Suprapubic skin (tissue), 4 donors: ENCODE data around the gene YPEL2. TPM values are rescaled to one million over a fixed set of nuclear protein-coding genes. Genes with fewer than 3 reads are reported as not detected.
"Not testable (repeated sequence)": the region's sequence is repeated elsewhere in the genome, so short reads cannot be mapped to it uniquely, and the experiment has no call there.

Source experiments
- DNase-seq, 2 donors: peaks; one replicate each; pipeline ENCODE4 v3.0.0-alpha.2; 2019; ENCODE audit warnings: low spot score in 2 of 2
- H3K27ac ChIP-seq: fragments of 200-600 bp; sonication (generic); one replicate; pipeline ENCODE4 v1.5.1; 2019
- H3K27me3 ChIP-seq: fragments of 200-600 bp; sonication (generic); one replicate; pipeline ENCODE4 v1.5.1; 2019
- H3K36me3 ChIP-seq: fragments of 200-600 bp; sonication (generic); one replicate; pipeline ENCODE4 v1.5.1; 2019
- H3K4me1 ChIP-seq: fragments of 200-600 bp; sonication (generic); one replicate; pipeline ENCODE4 v1.5.1; 2019
- H3K4me3 ChIP-seq: fragments of 200-600 bp; sonication (generic); one replicate; pipeline ENCODE4 v1.5.1; 2019; ENCODE audit warnings: mild to moderate bottlenecking
- H3K9me3 ChIP-seq: fragments of 200-600 bp; sonication (generic); one replicate; pipeline ENCODE4 v1.5.1; 2019
- EP300 ChIP-seq: sonication (generic); formaldehyde crosslinking; IDR thresholded peaks from one replicate; pipeline ENCODE4 v1.6.1; 2017; ENCODE audit warnings: antibody characterized with exemption
- POLR2A ChIP-seq, 2 donors: fragments of 450-650 bp; IDR thresholded peaks; one replicate each; pipeline ENCODE4 v1.6.1; 2017; ENCODE audit warnings: antibody characterized with exemption in 2 of 2, mild to moderate bottlenecking in 2 of 2, moderate library complexity in 2 of 2
- POLR2AphosphoS5 ChIP-seq, 3 donors: sonication (generic); formaldehyde crosslinking; IDR thresholded peaks; one replicate each; pipeline ENCODE4 v1.6.1; 2017; ENCODE audit warnings: antibody characterized with exemption in 3 of 3
- WGBS: methylation state at CpG from one replicate; pipeline ENCODE4 v1.1.5; 2018; 5-methylcytosine and 5-hydroxymethylcytosine counted together
- total RNA-seq, 4 donors: library from RNA; depleted of rRNA; stranded (reverse); fragments of >200 nt; gene quantifications; one replicate each; pipeline ENCODE4 v1.1.0, GENCODE V29; 2016
- TF ChIP-seq, protein P1 (sequence below), 2 donors: fragments of 200-600 bp in 1 of 2; fragments of 450-650 bp in 1 of 2; sonication (generic) in 1 of 2; IDR thresholded peaks; one replicate each; pipeline ENCODE4 v1.5.1; 2016 to 2019; ENCODE audit warnings: antibody characterized with exemption in 2 of 2, mild to moderate bottlenecking in 1 of 2, moderate library complexity in 1 of 2

Gene YPEL2
- total RNA-seq, 4 donors from 2014 or later, result 16.7 to 33.6 (median 21.3) TPM

DNA sequence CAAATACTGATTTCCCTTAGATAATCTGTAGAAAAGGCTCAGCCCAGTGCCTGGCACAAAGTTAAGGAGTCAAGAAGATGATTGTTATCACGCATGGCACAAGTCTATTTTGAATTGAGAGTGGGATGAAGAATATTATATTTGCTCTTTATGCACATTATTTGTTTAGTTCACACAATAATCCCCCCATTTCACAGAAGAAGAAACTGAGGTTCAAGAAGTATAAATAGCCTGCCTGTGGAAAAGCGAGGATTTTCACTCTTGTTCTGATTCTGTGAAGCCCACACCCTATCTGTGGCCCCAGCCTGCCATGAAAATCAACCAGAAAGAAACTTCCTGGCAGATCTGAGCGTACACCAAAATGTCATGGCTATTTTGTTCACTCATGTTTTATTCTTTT is 73.0 kb downstream of the YPEL2 start:
- TF ChIP-seq EP300 (no peak), POLR2AphosphoS5 (IDR thresholded peaks at IDR 0.05) (no peak), POLR2A (IDR thresholded peaks at IDR 0.05) (no peak)
- TF ChIP-seq, protein P1, sequence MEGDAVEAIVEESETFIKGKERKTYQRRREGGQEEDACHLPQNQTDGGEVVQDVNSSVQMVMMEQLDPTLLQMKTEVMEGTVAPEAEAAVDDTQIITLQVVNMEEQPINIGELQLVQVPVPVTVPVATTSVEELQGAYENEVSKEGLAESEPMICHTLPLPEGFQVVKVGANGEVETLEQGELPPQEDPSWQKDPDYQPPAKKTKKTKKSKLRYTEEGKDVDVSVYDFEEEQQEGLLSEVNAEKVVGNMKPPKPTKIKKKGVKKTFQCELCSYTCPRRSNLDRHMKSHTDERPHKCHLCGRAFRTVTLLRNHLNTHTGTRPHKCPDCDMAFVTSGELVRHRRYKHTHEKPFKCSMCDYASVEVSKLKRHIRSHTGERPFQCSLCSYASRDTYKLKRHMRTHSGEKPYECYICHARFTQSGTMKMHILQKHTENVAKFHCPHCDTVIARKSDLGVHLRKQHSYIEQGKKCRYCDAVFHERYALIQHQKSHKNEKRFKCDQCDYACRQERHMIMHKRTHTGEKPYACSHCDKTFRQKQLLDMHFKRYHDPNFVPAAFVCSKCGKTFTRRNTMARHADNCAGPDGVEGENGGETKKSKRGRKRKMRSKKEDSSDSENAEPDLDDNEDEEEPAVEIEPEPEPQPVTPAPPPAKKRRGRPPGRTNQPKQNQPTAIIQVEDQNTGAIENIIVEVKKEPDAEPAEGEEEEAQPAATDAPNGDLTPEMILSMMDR (IDR thresholded peaks at IDR 0.05), result no peak
- Histone ChIP-seq H3K27me3 (no peaks in the 10 kb centered on the region), H3K4me3 (no peak overlapping the region), H3K36me3 (peaks cover 18% of the 10 kb centered on the region), H3K9me3 (no peaks in the 10 kb centered on the region), H3K4me1 (peaks cover 6% of the 10 kb centered on the region), H3K27ac (no peak overlapping the region)
- DNase-seq, result no peak
- WGBS, result 95% methylated on average over 3 of the region's 3 CpGs

DNA sequence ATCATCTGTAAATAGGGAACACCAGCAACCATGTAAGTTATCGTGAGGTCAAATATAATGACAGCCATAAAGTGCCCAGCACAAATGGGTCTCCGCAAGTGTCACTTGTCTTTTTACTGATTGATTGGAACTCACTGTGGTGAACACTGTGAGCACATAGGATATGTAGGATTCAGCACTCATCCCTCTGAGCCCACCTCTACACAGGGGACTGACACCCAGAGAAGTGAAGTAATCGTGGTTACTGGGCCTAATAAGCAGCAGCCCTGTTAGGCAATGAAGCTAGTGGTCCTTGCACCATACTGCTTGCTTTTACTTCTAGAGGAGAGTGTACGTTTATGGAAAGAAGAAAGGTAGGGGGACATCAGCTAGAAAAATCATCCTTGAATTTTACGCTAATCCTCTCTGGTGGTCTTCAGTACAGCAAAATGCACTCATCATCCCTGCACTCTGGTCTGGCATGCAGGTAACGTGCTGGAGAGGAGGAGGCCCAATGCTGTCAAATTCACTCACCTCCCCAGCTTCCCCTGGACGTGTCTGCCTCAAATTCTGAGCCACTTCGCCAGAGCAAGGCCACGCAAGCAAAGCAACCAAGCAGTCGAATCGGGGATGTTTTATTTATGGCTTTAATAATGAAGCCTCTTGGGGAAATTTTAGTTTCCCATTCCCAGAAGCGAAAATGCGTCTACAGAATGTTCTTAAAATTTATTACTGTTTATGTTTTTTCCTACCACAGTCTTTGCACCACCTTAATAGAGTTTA is 74.7 kb downstream of the YPEL2 start:
- H3K9me3 ChIP-seq, result peaks cover 6% of the 10 kb centered on the region
- WGBS, result 89% methylated on average over 13 of the region's 13 CpGs

DNA sequence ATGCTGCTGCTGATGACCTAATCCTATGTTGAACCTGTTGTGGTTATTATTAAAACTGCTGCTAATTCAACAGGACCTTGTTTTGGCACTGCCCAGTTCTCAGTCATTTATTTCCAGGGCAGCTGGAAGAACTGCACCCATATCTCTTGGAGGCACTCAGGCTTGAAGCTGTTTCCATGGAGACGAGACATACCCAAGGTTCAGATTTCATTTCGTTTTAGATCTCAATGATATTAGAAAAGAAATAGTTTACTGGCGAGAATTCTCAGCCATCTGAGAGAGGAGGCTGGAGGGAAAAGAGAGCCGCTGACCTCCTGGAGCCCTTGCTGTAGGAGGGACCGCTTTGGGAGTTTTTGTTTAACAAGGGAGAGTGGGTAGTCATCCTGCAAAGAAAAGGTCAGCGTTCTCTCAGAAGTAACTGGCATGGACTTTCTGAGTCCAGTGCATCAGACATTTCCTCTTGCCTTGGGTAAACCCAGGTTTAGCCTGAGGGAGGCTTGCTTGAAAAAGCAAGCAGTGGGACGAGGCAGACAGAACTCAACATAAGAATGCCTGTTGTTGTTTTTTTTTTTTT is 75.4 kb downstream of the YPEL2 start:
- no peak for TF ChIP-seq EP300
- TF ChIP-seq POLR2A (IDR thresholded peaks at IDR 0.05), result no peak
- no peak for TF ChIP-seq POLR2AphosphoS5 (IDR thresholded peaks at IDR 0.05)
- TF ChIP-seq, protein P1 (IDR thresholded peaks at IDR 0.05), result no peak
- H3K27ac ChIP-seq, result no peak overlapping the region
- DNase-seq, result no peak
- H3K4me3 ChIP-seq, result no peak overlapping the region
- peaks cover 6% of the 10 kb centered on the region for H3K4me1 ChIP-seq
- H3K27me3 ChIP-seq, result no peaks in the 10 kb centered on the region
- H3K9me3 ChIP-seq, result peaks cover 6% of the 10 kb centered on the region
- 68% methylated on average over 7 of the region's 7 CpGs for WGBS
- peaks cover 13% of the 10 kb centered on the region for H3K36me3 ChIP-seq

More for the DNA sequence above, 74.7 kb downstream of the YPEL2 start:
- no peak overlapping the region for H3K4me3 ChIP-seq
- no peaks in the 10 kb centered on the region for H3K27me3 ChIP-seq
- peaks cover 15% of the 10 kb centered on the region for H3K36me3 ChIP-seq
- H3K4me1 ChIP-seq, result peaks cover 6% of the 10 kb centered on the region
- no peak for TF ChIP-seq POLR2AphosphoS5 (IDR thresholded peaks at IDR 0.05)
- H3K27ac ChIP-seq, result no peak overlapping the region
- no peak for DNase-seq

DNA sequence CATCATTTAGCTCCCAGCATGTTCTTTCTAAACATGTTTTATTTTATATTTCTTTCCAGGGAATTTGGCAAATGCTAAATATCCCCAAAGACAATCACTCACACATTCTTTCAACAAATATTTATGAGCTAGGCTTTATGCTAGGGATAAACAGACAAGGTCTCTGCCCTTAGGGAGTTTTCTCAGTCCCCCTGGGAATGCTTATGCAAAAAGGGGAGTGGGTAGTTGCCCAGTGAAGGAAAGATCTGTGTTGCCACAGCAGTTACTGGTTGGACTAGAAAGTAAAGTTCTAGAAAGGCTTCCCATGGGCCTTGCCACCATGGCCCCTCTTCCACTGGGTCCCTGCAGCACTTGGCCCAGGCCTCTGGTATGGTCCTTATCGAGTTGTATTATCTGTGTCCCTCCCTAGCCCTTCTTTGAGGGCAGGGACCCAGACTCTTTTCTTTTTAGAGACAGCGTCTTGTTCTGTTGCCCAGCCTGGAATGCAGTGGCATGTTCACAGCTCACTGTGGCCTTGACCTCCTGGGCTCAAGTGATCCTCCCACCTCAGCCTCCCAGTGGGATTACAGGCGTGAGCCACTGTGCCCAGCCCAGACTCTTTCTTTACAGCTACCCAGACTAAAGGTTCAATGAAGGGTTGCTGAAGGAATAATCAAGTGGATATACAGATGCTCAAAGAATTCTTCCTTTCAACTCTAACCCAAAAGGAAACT is 78.0 kb downstream of the YPEL2 start:
- DNase-seq, result no peak
- TF ChIP-seq, protein P1 (IDR thresholded peaks at IDR 0.05), result no peak
- no peak for TF ChIP-seq POLR2AphosphoS5 (IDR thresholded peaks at IDR 0.05)
- TF ChIP-seq EP300, result no peak
- TF ChIP-seq POLR2A (IDR thresholded peaks at IDR 0.05), result no peak
- Histone ChIP-seq H3K36me3 (peaks cover 3% of the 10 kb centered on the region), H3K4me3 (no peak overlapping the region), H3K27me3 (no peaks in the 10 kb centered on the region), H3K9me3 (peaks cover 6% of the 10 kb centered on the region), H3K27ac (no peak overlapping the region), H3K4me1 (peaks cover 6% of the 10 kb centered on the region)
- WGBS, result 76% methylated on average over 3 of the region's 3 CpGs

DNA sequence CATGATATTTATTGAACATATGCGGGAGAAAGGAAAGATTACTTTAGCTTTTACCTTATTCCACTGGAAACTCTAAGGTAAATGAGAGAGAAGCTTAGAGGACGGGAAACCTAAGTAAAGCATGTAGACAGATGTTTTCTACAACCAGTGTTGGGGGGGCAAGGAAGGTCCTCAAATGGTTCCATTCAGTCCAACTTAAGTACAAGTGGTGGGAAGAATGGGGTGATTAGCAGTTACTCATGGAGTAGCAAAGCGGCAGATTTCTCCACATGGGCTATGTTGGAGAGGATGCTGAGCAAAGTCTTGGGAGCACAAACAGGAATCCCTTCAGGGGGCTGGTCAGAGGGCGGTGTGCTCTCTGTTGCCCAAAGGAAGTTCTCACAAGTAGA is 78.6 kb downstream of the YPEL2 start:
- WGBS, result 95% methylated on average over 4 of the region's 4 CpGs
- H3K9me3 ChIP-seq, result peaks cover 6% of the 10 kb centered on the region
- no peak for TF ChIP-seq POLR2AphosphoS5 (IDR thresholded peaks at IDR 0.05)
- TF ChIP-seq, protein P1 (IDR thresholded peaks at IDR 0.05), result no peak
- no peak for TF ChIP-seq EP300
- no peak for TF ChIP-seq POLR2A (IDR thresholded peaks at IDR 0.05)
- no peak overlapping the region for H3K4me3 ChIP-seq
- H3K4me1 ChIP-seq, result peaks cover 6% of the 10 kb centered on the region
- H3K27me3 ChIP-seq, result no peaks in the 10 kb centered on the region
- no peak for DNase-seq
- peaks cover 3% of the 10 kb centered on the region for H3K36me3 ChIP-seq
- no peak overlapping the region for H3K27ac ChIP-seq

DNA sequence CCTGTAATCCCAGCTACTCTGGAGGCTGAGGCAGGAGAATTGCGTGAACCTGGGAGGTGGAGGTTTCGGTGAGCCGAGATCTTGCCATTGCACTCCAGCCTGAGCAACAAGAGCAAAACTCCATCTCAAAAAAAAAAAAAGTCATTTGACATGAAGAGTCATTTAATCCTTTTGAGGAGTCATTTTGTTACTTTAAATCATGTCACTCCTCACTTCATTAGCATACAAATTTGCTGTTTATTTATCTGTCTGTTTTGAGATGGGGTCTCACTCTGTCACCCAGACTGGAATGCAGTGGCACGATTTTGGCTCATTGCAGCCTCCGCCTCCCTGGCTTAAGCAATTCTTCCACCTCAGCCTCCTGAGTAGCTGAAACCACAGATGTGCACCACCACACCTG is 81.0 kb downstream of the YPEL2 start:
- H3K4me1 ChIP-seq, H3K9me3 ChIP-seq, H3K36me3 ChIP-seq, H3K27me3 ChIP-seq, H3K27ac ChIP-seq, DNase-seq, H3K4me3 ChIP-seq: not testable (repeated sequence)
- 81% methylated on average over 5 of the region's 5 CpGs for WGBS
